GM12864 (cell line): ENCODE data around the gene POU6F1.

Experiments
- DNase-seq: peaks from one replicate; pipeline ENCODE4 v3.0.0-alpha.2; 2011; ENCODE audit warnings: low read depth
- H3K4me3 ChIP-seq: 2 replicates; pipeline ENCODE4 v1.5.1; 2011; ENCODE audit warnings: mild to moderate bottlenecking, low read depth, low read length, control low read depth
- TF ChIP-seq, protein P1 (sequence below): IDR thresholded peaks from 2 replicates; pipeline ENCODE4 v1.5.1; 2011; ENCODE audit warnings: low read depth, mild to moderate bottlenecking, moderate library complexity, low read length, control low read depth, inconsistent platforms; ENCODE audit errors: missing control alignments

The POU6F1 gene

DNA sequence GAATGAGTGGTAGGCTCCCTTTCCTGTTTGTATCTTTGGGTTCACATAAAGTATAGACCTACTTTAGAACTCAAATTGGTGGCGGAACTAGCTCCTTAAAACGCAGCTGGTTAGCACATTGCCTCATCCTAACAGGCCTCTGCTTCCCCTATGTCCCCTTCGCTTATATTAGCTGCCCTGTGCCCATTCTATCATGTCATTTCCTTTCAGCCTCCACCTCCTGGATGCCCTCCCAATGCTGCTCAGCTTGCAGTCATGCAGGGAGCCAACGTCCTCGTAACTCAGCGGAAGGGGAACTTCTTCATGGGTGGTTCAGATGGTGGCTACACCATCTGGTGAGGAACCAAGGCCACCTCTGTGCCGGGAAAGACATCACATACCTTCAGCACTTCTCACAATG is 24.3 kb upstream of the POU6F1 start:
- no peak for DNase-seq
- TF ChIP-seq, protein P1, sequence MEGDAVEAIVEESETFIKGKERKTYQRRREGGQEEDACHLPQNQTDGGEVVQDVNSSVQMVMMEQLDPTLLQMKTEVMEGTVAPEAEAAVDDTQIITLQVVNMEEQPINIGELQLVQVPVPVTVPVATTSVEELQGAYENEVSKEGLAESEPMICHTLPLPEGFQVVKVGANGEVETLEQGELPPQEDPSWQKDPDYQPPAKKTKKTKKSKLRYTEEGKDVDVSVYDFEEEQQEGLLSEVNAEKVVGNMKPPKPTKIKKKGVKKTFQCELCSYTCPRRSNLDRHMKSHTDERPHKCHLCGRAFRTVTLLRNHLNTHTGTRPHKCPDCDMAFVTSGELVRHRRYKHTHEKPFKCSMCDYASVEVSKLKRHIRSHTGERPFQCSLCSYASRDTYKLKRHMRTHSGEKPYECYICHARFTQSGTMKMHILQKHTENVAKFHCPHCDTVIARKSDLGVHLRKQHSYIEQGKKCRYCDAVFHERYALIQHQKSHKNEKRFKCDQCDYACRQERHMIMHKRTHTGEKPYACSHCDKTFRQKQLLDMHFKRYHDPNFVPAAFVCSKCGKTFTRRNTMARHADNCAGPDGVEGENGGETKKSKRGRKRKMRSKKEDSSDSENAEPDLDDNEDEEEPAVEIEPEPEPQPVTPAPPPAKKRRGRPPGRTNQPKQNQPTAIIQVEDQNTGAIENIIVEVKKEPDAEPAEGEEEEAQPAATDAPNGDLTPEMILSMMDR, result no peak
- H3K4me3 ChIP-seq, result no peak overlapping the region

DNA sequence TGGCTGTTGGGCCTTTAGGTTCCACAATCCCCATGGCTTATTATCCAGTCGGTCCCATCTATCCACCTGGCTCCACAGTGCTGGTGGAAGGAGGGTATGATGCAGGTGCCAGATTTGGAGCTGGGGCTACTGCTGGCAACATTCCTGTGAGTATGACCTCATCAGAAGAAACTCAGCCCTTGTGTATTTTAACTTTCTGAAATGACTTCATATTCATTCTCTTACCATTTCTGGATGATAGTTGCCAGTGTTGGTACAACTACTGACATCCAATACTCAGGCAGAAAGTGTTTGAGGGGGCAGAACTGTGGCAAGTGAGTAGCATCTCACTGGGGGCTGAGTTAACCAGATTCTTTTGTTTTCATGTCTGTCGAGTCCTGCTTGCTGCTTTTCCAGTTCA is 23.1 kb upstream of the POU6F1 start:
- TF ChIP-seq, protein P1, result no peak
- no peak overlapping the region for H3K4me3 ChIP-seq
- no peak for DNase-seq

DNA sequence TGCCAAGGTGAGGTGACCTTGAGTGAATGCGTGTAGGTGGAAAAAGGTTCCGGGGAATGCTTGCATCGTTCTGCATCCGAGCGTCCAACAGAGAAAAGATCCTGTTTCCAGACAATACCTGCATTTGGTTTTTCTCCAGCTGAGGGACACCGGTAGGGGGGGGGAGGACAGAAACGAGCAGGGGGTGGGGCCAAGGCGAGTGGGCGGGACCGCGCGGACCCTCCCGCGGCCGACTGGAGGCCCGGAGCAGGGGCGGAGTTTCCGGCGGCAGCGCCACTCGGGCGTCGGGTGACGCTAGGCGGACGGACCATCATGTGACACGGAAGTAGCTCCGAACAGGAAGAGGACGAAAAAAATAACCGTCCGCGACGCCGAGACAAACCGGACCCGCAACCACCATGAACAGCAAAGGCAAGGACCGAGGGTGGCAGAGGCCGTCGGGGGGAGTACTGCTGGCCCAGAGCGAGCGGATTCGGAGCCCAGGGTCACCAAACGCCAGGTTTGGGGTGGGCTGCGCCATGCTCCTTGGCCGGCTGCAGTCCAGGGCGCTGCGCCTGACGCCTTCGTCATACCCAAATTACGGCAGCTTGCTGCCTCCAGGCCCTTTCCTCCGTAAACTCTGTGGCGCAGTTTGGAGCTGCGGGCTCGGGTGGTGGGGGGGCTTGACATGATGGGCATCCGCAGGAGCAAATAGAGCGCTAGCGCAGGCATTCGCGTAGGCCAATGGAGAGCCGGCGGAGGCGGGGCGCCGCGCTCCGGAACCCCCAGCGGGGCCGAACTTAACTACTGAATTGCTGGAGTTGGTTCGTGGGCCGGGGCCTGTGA is 20.9 kb upstream of the POU6F1 start, which contains the start of gene DAZAP2:
Gene DAZAP2, plus strand, starts transcription at position 317 of the 825 bp plus-strand sequence. Its CDS starts 82 bp downstream, at position 399.
- peak within 1 kb of the TSS; percentile 89 for H3K4me3 ChIP-seq
- TF ChIP-seq, protein P1, result peak; percentile 23
- peak; percentile 91 for DNase-seq

DNA sequence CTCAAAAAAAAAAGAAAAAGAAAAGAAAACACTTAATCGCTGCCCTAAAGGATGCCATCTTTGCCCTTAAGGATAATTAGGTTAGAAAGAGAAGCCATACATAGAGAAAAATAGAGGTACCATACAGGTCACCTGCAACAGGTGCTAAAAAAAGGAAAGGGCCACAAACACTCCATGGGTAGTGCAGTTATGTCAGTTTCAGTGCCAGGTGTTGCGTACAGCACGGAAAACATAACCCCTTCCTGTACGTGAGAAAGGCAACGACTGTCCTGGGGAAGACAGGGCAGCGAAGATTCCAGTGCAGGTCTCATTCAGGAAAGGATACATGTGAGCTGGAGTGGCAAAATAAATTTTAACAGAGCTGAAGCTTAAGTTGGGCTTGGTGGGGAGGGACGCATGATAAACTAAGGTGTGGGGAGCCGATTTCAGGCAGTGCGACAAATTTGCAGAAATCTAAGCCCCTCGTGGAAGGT is 20.2 kb upstream of the POU6F1 start:
- TF ChIP-seq, protein P1, result no peak
- peak; percentile 8 for DNase-seq
- H3K4me3 ChIP-seq, result peak overlapping the region; percentile 89

DNA sequence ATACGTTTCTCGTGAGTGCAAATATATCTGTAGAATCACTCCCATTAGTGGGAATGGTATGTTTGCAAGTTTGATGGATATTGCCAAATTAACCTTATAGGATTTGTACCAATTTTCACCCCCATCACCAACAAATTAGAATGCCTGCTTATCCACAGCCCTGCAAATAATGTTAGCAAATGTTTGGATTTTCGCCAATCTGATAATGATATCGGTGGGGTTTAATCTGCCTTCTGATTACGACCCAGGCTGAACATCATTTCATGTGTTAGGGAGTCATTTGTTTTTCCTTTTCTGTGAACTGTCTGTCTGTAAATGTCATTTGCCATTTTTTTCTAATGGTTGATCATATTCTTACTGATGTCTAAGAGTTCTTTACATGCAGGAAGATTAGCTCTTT is 16.7 kb upstream of the POU6F1 start:
- TF ChIP-seq, protein P1, result no peak
- no peak for DNase-seq
- no peak overlapping the region for H3K4me3 ChIP-seq

DNA sequence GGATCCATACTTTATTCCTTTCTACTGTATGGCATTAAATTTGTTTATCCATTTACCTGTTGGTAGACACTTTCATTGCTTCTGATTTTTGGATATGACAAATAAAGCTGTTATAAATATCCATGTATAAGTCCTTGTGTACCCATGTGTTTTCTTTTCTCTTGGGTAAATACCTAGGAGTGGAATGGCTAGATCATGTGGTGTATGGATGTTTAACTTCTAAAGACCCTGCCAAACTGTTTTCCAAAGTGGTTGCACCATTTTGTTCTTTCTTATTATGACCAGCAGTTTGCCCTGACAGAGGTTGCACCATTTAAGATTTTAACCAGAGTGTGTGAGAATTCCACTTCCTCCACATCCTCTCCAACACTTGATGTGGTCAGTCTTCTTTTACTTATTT is 14.8 kb upstream of the POU6F1 start:
- DNase-seq, result no peak
- H3K4me3 ChIP-seq, result no peak overlapping the region
- TF ChIP-seq, protein P1, result no peak
